ENCODE measurements around the gene TMEM72. TPM values are rescaled to one million over a fixed set of nuclear protein-coding genes. Genes with fewer than 3 reads are reported as not detected.
A peak's percentile ranks its signal among the peaks of the same experiment; 100 is the strongest.

The TMEM72 gene
- total RNA-seq, 1 experiment from 2014 or later: not detected

DNA sequence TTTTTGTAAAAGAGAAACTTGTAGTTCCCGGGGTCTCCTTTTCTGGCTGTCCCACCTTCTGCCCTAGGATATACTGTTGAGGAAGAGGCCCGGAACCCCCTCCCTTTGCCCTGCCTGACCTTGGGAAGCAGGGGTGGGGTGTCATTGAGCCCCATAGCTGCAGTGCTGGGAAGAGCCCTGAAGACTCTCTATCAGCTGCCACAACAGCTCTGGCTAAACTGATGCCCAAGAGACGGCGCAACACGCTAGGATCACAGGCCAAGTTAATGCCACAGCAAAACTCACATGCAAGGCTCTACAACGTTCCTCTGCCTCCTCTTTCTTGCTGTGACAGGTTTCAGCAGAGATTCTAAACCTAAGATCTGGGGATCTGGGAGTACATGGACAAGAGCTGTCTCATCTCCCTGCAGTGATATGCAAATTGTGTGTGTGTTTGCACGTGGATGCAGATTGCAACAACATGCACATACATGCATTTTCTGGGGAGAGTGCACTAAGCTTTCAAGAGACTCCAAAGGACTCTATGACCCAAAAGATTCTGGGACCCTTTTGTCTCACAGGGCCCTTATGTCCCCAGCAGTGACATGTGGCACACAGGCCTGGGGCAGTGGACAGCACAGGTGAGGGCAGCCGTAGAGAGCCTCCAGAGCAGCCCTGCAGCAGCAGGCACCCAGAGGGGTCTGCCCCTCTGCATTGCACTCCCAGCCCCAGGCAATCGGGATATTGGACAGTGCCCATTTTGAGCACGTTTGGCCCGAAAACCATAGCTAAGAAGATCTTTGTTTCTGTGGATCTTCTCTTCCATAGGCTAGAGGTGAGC lies 51.0 kb downstream of the TMEM72 start:
- DNase-seq: no peak
- Histone ChIP-seq H3K4me3 (ENCODE audit: low read depth, low read length) (no peak overlapping the region), H3K27me3 (replicated peaks; ENCODE audit: control insufficient read depth, insufficient read depth, low read length) (no peaks in the 10 kb centered on the region), H3K9me3 (no peaks in the 10 kb centered on the region), H3K4me1 (peaks cover 67% of the 10 kb centered on the region), H3K36me3 (ENCODE audit: control insufficient read depth, insufficient read depth, low read length) (0 out of 2 replicates have a peak, but pooled peaks cover 2% of the 10 kb centered on the region)
- intact Hi-C loops (cut with micrococcal nuclease; ENCODE audit: unreplicated experiment): no loop called here
- TF ChIP-seq, protein P1, sequence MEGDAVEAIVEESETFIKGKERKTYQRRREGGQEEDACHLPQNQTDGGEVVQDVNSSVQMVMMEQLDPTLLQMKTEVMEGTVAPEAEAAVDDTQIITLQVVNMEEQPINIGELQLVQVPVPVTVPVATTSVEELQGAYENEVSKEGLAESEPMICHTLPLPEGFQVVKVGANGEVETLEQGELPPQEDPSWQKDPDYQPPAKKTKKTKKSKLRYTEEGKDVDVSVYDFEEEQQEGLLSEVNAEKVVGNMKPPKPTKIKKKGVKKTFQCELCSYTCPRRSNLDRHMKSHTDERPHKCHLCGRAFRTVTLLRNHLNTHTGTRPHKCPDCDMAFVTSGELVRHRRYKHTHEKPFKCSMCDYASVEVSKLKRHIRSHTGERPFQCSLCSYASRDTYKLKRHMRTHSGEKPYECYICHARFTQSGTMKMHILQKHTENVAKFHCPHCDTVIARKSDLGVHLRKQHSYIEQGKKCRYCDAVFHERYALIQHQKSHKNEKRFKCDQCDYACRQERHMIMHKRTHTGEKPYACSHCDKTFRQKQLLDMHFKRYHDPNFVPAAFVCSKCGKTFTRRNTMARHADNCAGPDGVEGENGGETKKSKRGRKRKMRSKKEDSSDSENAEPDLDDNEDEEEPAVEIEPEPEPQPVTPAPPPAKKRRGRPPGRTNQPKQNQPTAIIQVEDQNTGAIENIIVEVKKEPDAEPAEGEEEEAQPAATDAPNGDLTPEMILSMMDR (IDR thresholded peaks at IDR 0.05; ENCODE audit: insufficient read depth in 1 of 2, low read depth in 1 of 2, low read length in 1 of 2, severe bottlenecking in 1 of 2, unreplicated experiment in 1 of 2): no peak
- peaks cover 55% of the 10 kb centered on the region for H3K4me1 Mint-ChIP-seq (ENCODE audit: low read depth, unreplicated experiment)
- BruUV-seq (replicated peaks): no TSS peak
- H3K27ac Mint-ChIP-seq (ENCODE audit: unreplicated experiment): peak overlapping the region; percentile 54
- POLR2A ChIA-PET: interaction anchor here (1.1 kb wide), 1 partner anchor 38 kb away, joined by 3 read pairs; no protein-coding TSS in a partner anchor
- no peak overlapping the region for H3K4me3 Mint-ChIP-seq (ENCODE audit: unreplicated experiment)
- H3K9me3 Mint-ChIP-seq (ENCODE audit: unreplicated experiment): peaks cover 11% of the 10 kb centered on the region
- no peaks in the 10 kb centered on the region for H3K27me3 Mint-ChIP-seq (ENCODE audit: insufficient read depth, unreplicated experiment)
- CTCF ChIA-PET: interaction anchor here (1.4 to 2.1 kb wide), 3 partner anchors 9 to 29 kb away, joined by 5 to 15 read pairs (median 9); no protein-coding TSS in a partner anchor
- H3K36me3 Mint-ChIP-seq (ENCODE audit: insufficient read depth, unreplicated experiment): peaks cover 16% of the 10 kb centered on the region

- Histone ChIP-seq H3K27me3 (replicated peaks; ENCODE audit: control insufficient read depth, insufficient read depth, low read length) (no peaks in the 10 kb centered on the region), H3K4me3 (ENCODE audit: low read depth, low read length) (no peak overlapping the region), H3K36me3 (ENCODE audit: control insufficient read depth, insufficient read depth, low read length) (0 out of 2 replicates have a peak, but pooled peaks cover 2% of the 10 kb centered on the region), H3K9me3 (no peaks in the 10 kb centered on the region), H3K4me1 (peaks cover 67% of the 10 kb centered on the region)
- no peak overlapping the region for H3K4me3 Mint-ChIP-seq (ENCODE audit: unreplicated experiment)
- H3K36me3 Mint-ChIP-seq (ENCODE audit: insufficient read depth, unreplicated experiment): peaks cover 16% of the 10 kb centered on the region
- H3K4me1 Mint-ChIP-seq (ENCODE audit: low read depth, unreplicated experiment): peaks cover 55% of the 10 kb centered on the region
- no peaks in the 10 kb centered on the region for H3K27me3 Mint-ChIP-seq (ENCODE audit: insufficient read depth, unreplicated experiment)
- H3K27ac Mint-ChIP-seq (ENCODE audit: unreplicated experiment): peak overlapping the region; percentile 54
- TF ChIP-seq, protein P1 (IDR thresholded peaks at IDR 0.05; ENCODE audit: insufficient read depth in 1 of 2, low read depth in 1 of 2, low read length in 1 of 2, severe bottlenecking in 1 of 2, unreplicated experiment in 1 of 2): peak; percentile 32 to 70
- BruUV-seq (replicated peaks): no TSS peak
- no peak for DNase-seq
- POLR2A ChIA-PET: interaction anchor here (0.6 to 1.2 kb wide), 4 partner anchors 16 to 99 kb away, joined by 3 to 7 read pairs (median 4); partner anchors contain the start of gene DEPP1
- CTCF ChIA-PET: interaction anchor here (0.9 to 2.1 kb wide), 9 partner anchors 10 to 34 kb away, joined by 3 to 15 read pairs (median 4); no protein-coding TSS in a partner anchor
- H3K9me3 Mint-ChIP-seq (ENCODE audit: unreplicated experiment): peaks cover 11% of the 10 kb centered on the region
- intact Hi-C loops (cut with micrococcal nuclease; ENCODE audit: unreplicated experiment): no loop called here
These were observed 52.0 kb downstream of the TMEM72 start for GRCh38 chr10:44962870-44963738.
